Loucy (cell line): ENCODE results near the gene ZFYVE27.

ENCODE experiments used
- H2AFZ ChIP-seq: fragments of 200-600 bp; sonication (generic); 2 replicates; pipeline ENCODE4 v1.6.0; 2016; ENCODE audit warnings: antibody characterized with exemption, mild to moderate bottlenecking, low read length, moderate library complexity
- H3F3A ChIP-seq: fragments of 200-600 bp; 2 replicates; pipeline ENCODE4 v1.6.0; 2016; ENCODE audit warnings: antibody characterized with exemption, low read depth, mild to moderate bottlenecking
- H3K27me3 ChIP-seq: fragments of 200-600 bp; sonication (generic); 2 replicates; pipeline ENCODE4 v1.6.1; 2014; ENCODE audit warnings: low read length, mild to moderate bottlenecking; ENCODE audit not compliant: insufficient read depth, poor library complexity, severe bottlenecking
- H3K36me3 ChIP-seq: fragments of 200-600 bp; sonication (generic); 2 replicates; pipeline ENCODE4 v1.6.1; 2016; ENCODE audit warnings: low read length; ENCODE audit not compliant: insufficient read depth
- H3K4me1 ChIP-seq: fragments of 200-600 bp; sonication (generic); 2 replicates; pipeline ENCODE4 v1.5.1; 2014; ENCODE audit warnings: low read length, mild to moderate bottlenecking; ENCODE audit not compliant: insufficient read depth, poor library complexity, severe bottlenecking
- H3K4me2 ChIP-seq: fragments of 200-600 bp; sonication (generic); 2 replicates; pipeline ENCODE4 v1.6.0; 2014; ENCODE audit warnings: antibody characterized with exemption, low read length, low read depth, mild to moderate bottlenecking; ENCODE audit not compliant: poor library complexity, severe bottlenecking
- H3K4me3 ChIP-seq: fragments of 200-600 bp; sonication (generic); 2 replicates; pipeline ENCODE4 v1.5.1; 2014; ENCODE audit warnings: low read length, mild to moderate bottlenecking, mixed read lengths; ENCODE audit not compliant: poor library complexity, severe bottlenecking
- H3K79me2 ChIP-seq: fragments of 200-600 bp; sonication (generic); 2 replicates; pipeline ENCODE4 v1.6.1; 2014; ENCODE audit warnings: low read length; ENCODE audit not compliant: insufficient read depth
- H3K9ac ChIP-seq: fragments of 200-600 bp; sonication (generic); 2 replicates; pipeline ENCODE4 v1.6.0; 2014; ENCODE audit warnings: mild to moderate bottlenecking, low read depth, low read length, moderate library complexity; ENCODE audit not compliant: poor library complexity, severe bottlenecking
- H3K9me2 ChIP-seq: fragments of 200-600 bp; sonication (generic); replicated peaks from 2 replicates; pipeline ENCODE4 v1.6.1; 2016; ENCODE audit warnings: low read depth, low read length, mixed read lengths
- H3K9me3 ChIP-seq: fragments of 200-600 bp; sonication (generic); 2 replicates; pipeline ENCODE4 v1.6.1; 2014; ENCODE audit warnings: mild to moderate bottlenecking, antibody characterized with exemption, low read length, low read depth; ENCODE audit not compliant: insufficient read depth
- H4K20me1 ChIP-seq: fragments of 200-600 bp; sonication (generic); 2 replicates; pipeline ENCODE4 v1.6.0; 2014; ENCODE audit warnings: antibody characterized with exemption, low read length, mild to moderate bottlenecking; ENCODE audit not compliant: insufficient read depth, poor library complexity, severe bottlenecking
- CTCF ChIP-seq: fragments of 200-600 bp; sonication (generic); conservative IDR thresholded peaks from 2 replicates; pipeline ENCODE4 v1.5.1; 2014; ENCODE audit warnings: mild to moderate bottlenecking, antibody characterized with exemption, low read length
- EZH2phosphoT487 ChIP-seq: fragments of 200-600 bp; IDR thresholded peaks from 2 replicates; pipeline ENCODE4 v1.6.1; 2018; ENCODE audit warnings: antibody characterized with exemption, mild to moderate bottlenecking, moderate library complexity, borderline replicate concordance

The ZFYVE27 gene

GRCh38 chr10:97773096-97773495, 36.2 kb downstream of the ZFYVE27 start:
- Histone ChIP-seq H3K9me3 (no peaks in the 10 kb centered on the region), H3K9ac (no peak overlapping the region), H3K36me3 (no peaks in the 10 kb centered on the region), H3K79me2 (no peaks in the 10 kb centered on the region), H3K4me3 (no peak overlapping the region), H3K4me2 (no peak overlapping the region), H4K20me1 (no peaks in the 10 kb centered on the region), H3K9me2 (no peaks in the 10 kb centered on the region), H2AFZ (no peak overlapping the region), H3F3A (no peaks in the 10 kb centered on the region), H3K4me1 (peaks cover 19% of the 10 kb centered on the region), H3K27me3 (no peaks in the 10 kb centered on the region)
- TF ChIP-seq EZH2phosphoT487 (no peak), CTCF (no peak)

- H3K27me3 ChIP-seq = no peaks in the 10 kb centered on the region
These were observed 37.9 kb downstream of the ZFYVE27 start for GRCh38 chr10:97774811-97775294.

GRCh38 chr10:97777143-97777542, 40.2 kb downstream of the ZFYVE27 start:
- Histone ChIP-seq H3K4me2 (no peak overlapping the region), H3K9ac (no peak overlapping the region), H4K20me1 (no peaks in the 10 kb centered on the region), H3F3A (no peaks in the 10 kb centered on the region), H3K9me2 (no peaks in the 10 kb centered on the region), H3K4me1 (peaks cover 16% of the 10 kb centered on the region), H3K9me3 (no peaks in the 10 kb centered on the region), H3K36me3 (no peaks in the 10 kb centered on the region), H3K79me2 (no peaks in the 10 kb centered on the region), H3K4me3 (no peak overlapping the region), H3K27me3 (no peaks in the 10 kb centered on the region), H2AFZ (no peak overlapping the region)
- TF ChIP-seq CTCF (no peak), EZH2phosphoT487 (no peak)

More at GRCh38 chr10:97774811-97775294, 37.9 kb downstream of the ZFYVE27 start:
- TF ChIP-seq EZH2phosphoT487 (no peak), CTCF (no peak)
- Histone ChIP-seq H3K4me2 (no peak overlapping the region), H3K9me3 (no peaks in the 10 kb centered on the region), H3K79me2 (no peaks in the 10 kb centered on the region), H4K20me1 (no peaks in the 10 kb centered on the region), H3F3A (no peaks in the 10 kb centered on the region), H3K4me3 (no peak overlapping the region), H3K9ac (no peak overlapping the region), H3K9me2 (no peaks in the 10 kb centered on the region), H3K4me1 (peaks cover 1% of the 10 kb centered on the region), H3K36me3 (no peaks in the 10 kb centered on the region), H2AFZ (no peak overlapping the region)
